MCF 10A (cell line): ENCODE results near the gene PALLD. TPM values are rescaled to one million over a fixed set of nuclear protein-coding genes. Genes with fewer than 3 reads are reported as not detected.

ENCODE experiments used
- BruUV-seq: library from RNA; stranded (reverse); fragments of 400-500 nt; replicated peaks from 2 replicates; lab custom pipeline; 2021; lab: Mats Ljungman, UMichigan
- CTCF ChIA-PET: fragments of 300-600 bp; sonication (Branson Sonifier 250); formaldehyde crosslinking; extraction: SDS; loops from one replicate; lab custom pipeline; 2021; ENCODE audit warnings: antibody characterized with exemption, inconsistent platforms; lab: Yijun Ruan, JAX
- POLR2A ChIA-PET: fragments of 300-600, 350-650 bp; sonication (Branson Sonifier 250); formaldehyde crosslinking; extraction: SDS; loops from one replicate; lab custom pipeline; 2020; ENCODE audit warnings: antibody characterized with exemption, inconsistent platforms; lab: Yijun Ruan, JAX
- DNase-seq: peaks from one replicate; pipeline ENCODE4 v3.0.0-alpha.2; 2018; ENCODE audit not compliant: unreplicated experiment
- H3K27ac Mint-ChIP-seq: one replicate; pipeline ENCODE4 v1.8.0; 2022; ENCODE audit warnings: mild to moderate bottlenecking, low read depth, mixed read lengths; ENCODE audit not compliant: unreplicated experiment
- H3K27me3 Mint-ChIP-seq: one replicate; pipeline ENCODE4 v1.8.0; 2022; ENCODE audit warnings: mixed read lengths; ENCODE audit not compliant: insufficient read depth, unreplicated experiment
- H3K36me3 Mint-ChIP-seq: one replicate; pipeline ENCODE4 v1.8.0; 2022; ENCODE audit warnings: mild to moderate bottlenecking, moderate library complexity, mixed read lengths; ENCODE audit not compliant: insufficient read depth, unreplicated experiment
- H3K4me1 Mint-ChIP-seq: one replicate; pipeline ENCODE4 v1.8.0; 2022; ENCODE audit warnings: mixed read lengths; ENCODE audit not compliant: insufficient read depth, unreplicated experiment
- H3K4me3 Mint-ChIP-seq: one replicate; pipeline ENCODE4 v1.8.0; 2022; ENCODE audit warnings: mild to moderate bottlenecking, moderate library complexity, mixed read lengths; ENCODE audit not compliant: unreplicated experiment
- H3K9me3 Mint-ChIP-seq: one replicate; pipeline ENCODE4 v1.8.0; 2022; ENCODE audit warnings: mixed read lengths; ENCODE audit not compliant: unreplicated experiment
- intact Hi-C: fragments of 100-400 bp; cut with micrococcal nuclease; formaldehyde crosslinking; loops from 2 replicates; pipeline ENCODE4 v1.14.1; 2022
- total RNA-seq: library from RNA; stranded (reverse); gene quantifications from 2 replicates; pipeline ENCODE4 v1.2.3, GENCODE V29; 2022
- TF ChIP-seq, protein P1 (sequence below): fragments of 200-600 bp; IDR thresholded peaks from one replicate; pipeline ENCODE4 v1.8.0; 2022; ENCODE audit warnings: antibody characterized with exemption, mild to moderate bottlenecking; ENCODE audit not compliant: unreplicated experiment

PALLD gene
- total RNA-seq, 1 experiment from 2014 or later, result 191 TPM

DNA sequence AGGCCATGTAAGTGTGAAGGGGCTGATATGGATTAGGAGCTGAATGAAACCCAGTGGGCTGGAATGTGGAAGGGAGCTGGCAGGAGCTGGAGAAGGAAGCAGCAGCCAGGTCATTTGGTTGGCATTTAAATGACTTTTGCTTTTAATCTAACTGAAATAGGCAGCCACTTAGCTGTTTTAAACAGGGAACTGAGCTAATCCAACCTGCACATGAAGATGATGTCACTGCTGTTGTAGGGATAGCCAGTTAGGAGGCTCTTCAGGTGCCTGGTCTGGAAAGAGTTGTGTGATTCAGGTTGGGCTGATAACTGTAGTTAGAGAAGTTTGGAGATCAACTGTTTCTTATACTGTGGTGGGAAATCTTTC, 122.4 kb downstream of the PALLD start:
- H3K4me1 Mint-ChIP-seq, result peaks cover 23% of the 10 kb centered on the region
- no peak overlapping the region for H3K27ac Mint-ChIP-seq

DNA sequence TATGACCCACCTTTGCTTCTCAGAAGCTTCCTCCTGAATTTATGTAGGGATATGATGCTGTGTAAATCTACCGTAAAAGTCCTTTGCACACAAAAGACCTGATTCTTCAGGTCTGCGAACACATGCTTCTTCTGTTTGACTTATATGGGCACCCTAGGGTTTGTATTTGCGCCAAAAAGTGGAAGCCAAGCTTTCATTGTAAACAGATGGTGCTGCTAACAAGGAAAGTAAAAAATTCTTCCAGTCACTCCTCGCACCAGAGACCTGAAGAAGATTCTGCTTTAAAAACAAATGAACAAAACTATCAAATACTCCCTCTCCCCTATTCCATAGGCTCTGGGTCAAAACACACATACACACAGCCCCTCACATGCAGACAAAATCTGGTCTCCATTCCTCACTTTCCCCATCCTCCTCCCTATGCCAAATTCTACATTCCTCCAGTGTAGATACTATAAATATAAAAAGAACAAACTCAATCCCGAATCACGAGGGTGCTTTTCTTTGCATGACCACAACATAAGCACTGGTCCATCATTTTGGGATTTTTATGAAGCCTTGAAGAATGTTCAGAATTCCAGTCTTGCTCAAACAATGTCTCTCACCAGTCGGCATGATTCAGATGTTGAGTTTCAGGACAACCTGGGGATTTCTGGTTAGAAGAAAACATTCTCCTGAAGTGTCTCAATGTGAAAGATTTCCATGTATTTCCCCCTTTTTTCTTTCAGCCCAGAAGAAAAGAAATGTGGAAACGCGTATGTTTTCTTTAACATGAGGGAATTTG, 125.1 kb downstream of the PALLD start:
- Mint-ChIP-seq H3K9me3 (no peaks in the 10 kb centered on the region), H3K27ac (peak overlapping the region; percentile 84), H3K36me3 (no peaks in the 10 kb centered on the region), H3K4me1 (peaks cover 23% of the 10 kb centered on the region), H3K4me3 (no peak overlapping the region), H3K27me3 (no peaks in the 10 kb centered on the region)
- TF ChIP-seq, protein P1, sequence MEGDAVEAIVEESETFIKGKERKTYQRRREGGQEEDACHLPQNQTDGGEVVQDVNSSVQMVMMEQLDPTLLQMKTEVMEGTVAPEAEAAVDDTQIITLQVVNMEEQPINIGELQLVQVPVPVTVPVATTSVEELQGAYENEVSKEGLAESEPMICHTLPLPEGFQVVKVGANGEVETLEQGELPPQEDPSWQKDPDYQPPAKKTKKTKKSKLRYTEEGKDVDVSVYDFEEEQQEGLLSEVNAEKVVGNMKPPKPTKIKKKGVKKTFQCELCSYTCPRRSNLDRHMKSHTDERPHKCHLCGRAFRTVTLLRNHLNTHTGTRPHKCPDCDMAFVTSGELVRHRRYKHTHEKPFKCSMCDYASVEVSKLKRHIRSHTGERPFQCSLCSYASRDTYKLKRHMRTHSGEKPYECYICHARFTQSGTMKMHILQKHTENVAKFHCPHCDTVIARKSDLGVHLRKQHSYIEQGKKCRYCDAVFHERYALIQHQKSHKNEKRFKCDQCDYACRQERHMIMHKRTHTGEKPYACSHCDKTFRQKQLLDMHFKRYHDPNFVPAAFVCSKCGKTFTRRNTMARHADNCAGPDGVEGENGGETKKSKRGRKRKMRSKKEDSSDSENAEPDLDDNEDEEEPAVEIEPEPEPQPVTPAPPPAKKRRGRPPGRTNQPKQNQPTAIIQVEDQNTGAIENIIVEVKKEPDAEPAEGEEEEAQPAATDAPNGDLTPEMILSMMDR, result no peak
- no TSS peak for BruUV-seq
- POLR2A ChIA-PET, result no interaction called here
- DNase-seq, result peak; percentile 57
- intact Hi-C loops, result no loop called here
- CTCF ChIA-PET, result interaction anchor here (0.9 kb wide), 1 partner anchor 9 kb away, joined by 5 read pairs; no protein-coding TSS in a partner anchor

More for the DNA sequence above, 122.4 kb downstream of the PALLD start:
- H3K27me3 Mint-ChIP-seq, result no peaks in the 10 kb centered on the region
- TF ChIP-seq, protein P1, result no peak
- BruUV-seq, result no TSS peak
- intact Hi-C loops, result no loop called here
- H3K36me3 Mint-ChIP-seq, result no peaks in the 10 kb centered on the region
- H3K4me3 Mint-ChIP-seq, result no peak overlapping the region
- POLR2A ChIA-PET, result interaction anchor here (1.0 to 1.3 kb wide), 2 partner anchors 14 to 18 kb away, joined by 3 to 4 read pairs; no protein-coding TSS in a partner anchor
- CTCF ChIA-PET, result interaction anchor here (0.7 to 1.6 kb wide), 2 partner anchors 8 to 12 kb away, joined by 3 to 5 read pairs; no protein-coding TSS in a partner anchor
- no peak for DNase-seq
- H3K9me3 Mint-ChIP-seq, result no peaks in the 10 kb centered on the region

DNA sequence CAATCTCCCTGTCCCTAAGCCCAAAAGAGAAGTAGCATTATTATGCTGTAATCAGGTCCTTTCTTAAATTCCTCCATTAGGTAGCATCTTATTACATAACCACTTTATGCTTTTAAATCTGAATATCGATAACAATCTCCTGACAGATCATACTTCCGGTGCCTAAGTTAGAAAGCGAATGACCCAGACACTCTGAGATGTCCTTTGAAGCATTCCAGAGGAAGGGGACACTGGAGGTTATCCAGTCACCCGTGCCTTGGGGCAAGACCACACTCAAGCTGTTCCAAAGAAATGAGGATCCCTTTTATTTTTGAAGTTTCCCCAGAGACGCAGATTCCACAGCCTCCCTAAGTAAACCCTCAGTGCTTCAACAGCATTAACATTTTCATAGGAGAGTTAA, 125.7 kb downstream of the PALLD start:
- no peaks in the 10 kb centered on the region for H3K27me3 Mint-ChIP-seq
- TF ChIP-seq, protein P1, result no peak
- no peaks in the 10 kb centered on the region for H3K36me3 Mint-ChIP-seq
- no TSS peak for BruUV-seq
- POLR2A ChIA-PET, result no interaction called here
- H3K27ac Mint-ChIP-seq, result peak overlapping the region; percentile 84
- no peak for DNase-seq
- H3K9me3 Mint-ChIP-seq, result no peaks in the 10 kb centered on the region
- intact Hi-C loops, result no loop called here
- H3K4me3 Mint-ChIP-seq, result no peak overlapping the region
- H3K4me1 Mint-ChIP-seq, result peaks cover 23% of the 10 kb centered on the region
- CTCF ChIA-PET, result no interaction called here

DNA sequence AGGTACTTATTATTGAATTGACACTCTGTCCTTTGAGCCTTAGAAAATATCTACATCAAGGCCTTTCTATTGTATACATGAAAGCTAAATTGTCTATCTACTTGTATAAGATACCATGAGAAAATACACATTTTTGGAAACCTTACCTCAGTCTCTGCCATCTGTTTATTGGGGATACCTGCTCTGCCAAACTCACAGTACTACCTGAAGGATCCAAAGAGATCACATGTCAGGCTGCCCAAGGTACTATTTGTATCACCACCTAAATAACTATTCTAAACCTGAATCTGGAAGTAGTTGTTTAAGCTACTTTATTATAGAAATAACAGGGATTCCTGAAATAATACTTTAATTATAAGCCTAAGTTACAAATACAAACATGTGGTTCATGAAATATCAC, 126.2 kb downstream of the PALLD start:
- Mint-ChIP-seq H3K4me1 (peaks cover 23% of the 10 kb centered on the region), H3K36me3 (no peaks in the 10 kb centered on the region), H3K27ac (no peak overlapping the region), H3K27me3 (no peaks in the 10 kb centered on the region), H3K4me3 (no peak overlapping the region), H3K9me3 (no peaks in the 10 kb centered on the region)
- intact Hi-C loops, result no loop called here
- TF ChIP-seq, protein P1, result no peak
- no TSS peak for BruUV-seq
- POLR2A ChIA-PET, result interaction anchor here (0.6 kb wide), 1 partner anchor 9 kb away, joined by 3 read pairs; no protein-coding TSS in a partner anchor
- no peak for DNase-seq
- CTCF ChIA-PET, result interaction anchor here (0.7 to 0.8 kb wide), 3 partner anchors 9 to 35 kb away, joined by 3 read pairs; no protein-coding TSS in a partner anchor
